ENCODE data around the gene HRH1. TPM values are rescaled to one million over a fixed set of nuclear protein-coding genes. Genes with fewer than 3 reads are reported as not detected.
"Not testable (repeated sequence)": the region's sequence is repeated elsewhere in the genome, so short reads cannot be mapped to it uniquely, and the experiment has no call there.

Gene HRH1
- total and polyA plus RNA-seq, 2 donors (not counting 3 experiments of a cell fraction or from before 2014, with no cell fraction given), result 16.2 to 21.2 TPM

- H3K9ac ChIP-seq (replicated peaks; ENCODE audit: extremely low read depth, insufficient read depth, low read length), result peak overlapping the region; percentile 35
- H3K27me3 ChIP-seq (ENCODE audit: control insufficient read depth in 2 of 2, insufficient read depth in 2 of 2, low read length in 2 of 2); H3K9me1 ChIP-seq (replicated peaks; ENCODE audit: control insufficient read depth, extremely low read depth, insufficient read depth, low read length); dilution Hi-C loops (cut with MboI; ENCODE audit: extremely low pct_ligation_motif_present, low sequenced_read_pairs); H3K36me3 ChIP-seq (ENCODE audit: control insufficient read depth in 2 of 2, extremely low read depth in 1 of 2, insufficient read depth in 2 of 2, low read length in 2 of 2); BruUV-seq (replicated peaks); intact Hi-C loops (cut with micrococcal nuclease); FAIRE-seq; H3K9me3 ChIP-seq (replicated peaks; ENCODE audit: control insufficient read depth, insufficient read depth, low read length); H4K20me1 ChIP-seq (replicated peaks; ENCODE audit: control insufficient read depth, extremely low read depth, insufficient read depth, low read length): not testable (repeated sequence)
- peak; percentile 78 for DNase-seq (ENCODE audit: low read depth, low spot score)
- H3K4me3 ChIP-seq (replicated peaks in 1 of 3; ENCODE audit: insufficient read depth in 1 of 3, low read depth in 1 of 3, low read length in 3 of 3), result peak overlapping the region in 2 of 3 experiments; percentile 40 to 46
- peak overlapping the region; percentile 33 for H2AFZ ChIP-seq (ENCODE audit: low read depth, low read length)
- peak overlapping the region; percentile 67 for H3K27ac ChIP-seq (ENCODE audit: insufficient read depth, low read depth, low read length)
- ChIA-PET POLR2A (interaction anchor here (3.9 kb wide), 1 partner anchor 17 kb away, joined by 23 read pairs; no protein-coding TSS in a partner anchor), CTCF (interaction anchor here (0.8 to 2.9 kb wide), 7 partner anchors 10 to 151 kb away, joined by 3 to 19 read pairs (median 6); no protein-coding TSS in a partner anchor)
- H3K4me2 ChIP-seq (ENCODE audit: insufficient read depth, low read length), result peak overlapping the region; percentile 54
- H3K4me1 ChIP-seq (ENCODE audit: control insufficient read depth, extremely low read depth, insufficient read depth, low read length), result peaks cover 50% of the 10 kb centered on the region
- H3K79me2 ChIP-seq (ENCODE audit: control insufficient read depth, insufficient read depth, low read length), result peaks cover 25% of the 10 kb centered on the region
- peak; percentile 51 for TF ChIP-seq POLR2A (IDR thresholded peaks at IDR 0.05; ENCODE audit: low read depth, low read length)
Observed at GRCh38 chr3:11184328-11184969, 30.2 kb downstream of the HRH1 start.

- FAIRE-seq, result no peak
- DNase-seq (ENCODE audit: low read depth, low spot score), result no peak
- ChIA-PET POLR2A (interaction anchor here (3.9 kb wide), 1 partner anchor 16 kb away, joined by 23 read pairs; no protein-coding TSS in a partner anchor), CTCF (interaction anchor here (1.2 to 2.9 kb wide), 5 partner anchors 14 to 150 kb away, joined by 4 to 19 read pairs (median 6); no protein-coding TSS in a partner anchor)
- Histone ChIP-seq H3K9me3 (replicated peaks; ENCODE audit: control insufficient read depth, insufficient read depth, low read length) (no peaks in the 10 kb centered on the region), H4K20me1 (replicated peaks; ENCODE audit: control insufficient read depth, extremely low read depth, insufficient read depth, low read length) (no peaks in the 10 kb centered on the region), H2AFZ (ENCODE audit: low read depth, low read length) (no peak overlapping the region), H3K4me1 (ENCODE audit: control insufficient read depth, extremely low read depth, insufficient read depth, low read length) (peaks cover 50% of the 10 kb centered on the region), H3K9me1 (replicated peaks; ENCODE audit: control insufficient read depth, extremely low read depth, insufficient read depth, low read length) (no peaks in the 10 kb centered on the region), H3K36me3 (ENCODE audit: control insufficient read depth in 2 of 2, extremely low read depth in 1 of 2, insufficient read depth in 2 of 2, low read length in 2 of 2) (no peaks in the 10 kb centered on the region), H3K4me3 (replicated peaks in 1 of 3; ENCODE audit: insufficient read depth in 1 of 3, low read depth in 1 of 3, low read length in 3 of 3) (no peak overlapping the region), H3K4me2 (ENCODE audit: insufficient read depth, low read length) (no peak overlapping the region), H3K9ac (replicated peaks; ENCODE audit: extremely low read depth, insufficient read depth, low read length) (peak overlapping the region; percentile 12), H3K27ac (ENCODE audit: insufficient read depth, low read depth, low read length) (peak overlapping the region; percentile 64), H3K27me3 (ENCODE audit: control insufficient read depth in 2 of 2, insufficient read depth in 2 of 2, low read length in 2 of 2) (no peaks in the 10 kb centered on the region), H3K79me2 (ENCODE audit: control insufficient read depth, insufficient read depth, low read length) (peaks cover 23% of the 10 kb centered on the region)
- BruUV-seq (replicated peaks), result no TSS peak
- intact Hi-C loops (cut with micrococcal nuclease) (loop anchor here (1.0 kb wide), 4 partner anchors 10 to 40 kb away; no protein-coding TSS in a partner anchor), dilution Hi-C loops (cut with MboI; ENCODE audit: extremely low pct_ligation_motif_present, low sequenced_read_pairs) (no loop called here)
- TF ChIP-seq POLR2A (IDR thresholded peaks at IDR 0.05; ENCODE audit: low read depth, low read length), result no peak
- TF ChIP-seq GATA2 (IDR thresholded peaks at IDR 0.05; ENCODE audit: insufficient read depth, insufficient read length, low read depth, low read length), result no peak
- no peak for TF ChIP-seq POLR2AphosphoS5 (IDR thresholded peaks at IDR 0.05; ENCODE audit: insufficient read depth, low read depth, low read length)
- no peak for TF ChIP-seq EZH2 (IDR thresholded peaks at IDR 0.05; ENCODE audit: borderline replicate concordance, low read depth, low read length, severe bottlenecking)
- no peak for TF ChIP-seq FOS (IDR thresholded peaks at IDR 0.05; ENCODE audit: borderline replicate concordance, insufficient read depth, low read length)
- no peak for TF ChIP-seq JUN (IDR thresholded peaks at IDR 0.05; ENCODE audit: borderline replicate concordance, insufficient read depth, insufficient read length, low read depth)
- TF ChIP-seq CTCF (IDR thresholded peaks at IDR 0.05; ENCODE audit: extremely low read depth in 1 of 2, insufficient read depth in 1 of 2, low read depth in 1 of 2, low read length in 2 of 2), result no peak
- no peak for TF ChIP-seq MAX (IDR thresholded peaks at IDR 0.05; ENCODE audit: insufficient read depth, insufficient read length)
- no peak for TF ChIP-seq MYC (IDR thresholded peaks at IDR 0.05; ENCODE audit: low read depth, low read length)
Observed at GRCh38 chr3:11185144-11185543, 30.9 kb downstream of the HRH1 start.
